Gastroesophageal sphincter (tissue), 3 donors: ENCODE data around the gene RHOJ.

ENCODE experiments used
- CTCF ChIP-seq, 4 experiments: fragments of 200-600 bp in 2 of 4; fragments of 450-650 bp in 2 of 4; sonication (generic) in 1 of 4; IDR thresholded peaks; one replicate each; pipeline ENCODE4 v1.5.1; 2017 to 2019; ENCODE audit warnings: antibody characterized with exemption in 4 of 4, mild to moderate bottlenecking in 2 of 4, moderate library complexity in 2 of 4
- POLR2A ChIP-seq, 2 donors: fragments of 450-650 bp; IDR thresholded peaks; one replicate each; pipeline ENCODE4 v1.6.1; 2017; ENCODE audit warnings: antibody characterized with exemption in 2 of 2, mild to moderate bottlenecking in 2 of 2, moderate library complexity in 1 of 2
- POLR2AphosphoS5 ChIP-seq: sonication (generic); formaldehyde crosslinking; IDR thresholded peaks from one replicate; pipeline ENCODE4 v1.6.1; 2017; ENCODE audit warnings: antibody characterized with exemption

- no peak for TF ChIP-seq POLR2A (IDR thresholded peaks at IDR 0.05)
- TF ChIP-seq CTCF (IDR thresholded peaks at IDR 0.05): no peak
- TF ChIP-seq POLR2AphosphoS5: no peak
Observed at GRCh38 chr14:63295231-63295685, 91.0 kb downstream of the RHOJ start.
